Pancreas (tissue), 10 donors: ENCODE data around the gene CMKLR1. TPM values are rescaled to one million over a fixed set of nuclear protein-coding genes. Genes with fewer than 3 reads are reported as not detected.

ENCODE experiments used
- ATAC-seq, 4 donors: fragments of 200-7000 bp; cut with Tn5 transposase; one replicate each; pipeline versions ENCODE4 v1.8.0 to v1.9.1; 2020; ENCODE audit warnings: mild to moderate bottlenecking in 4 of 4, moderate library complexity in 4 of 4
- DNase-seq, 6 donors: peaks; one replicate each; pipeline ENCODE4 v3.0.0-alpha.2; 2020
- FAIRE-seq: peaks from 2 replicates; lab custom pipeline; 2012; peaks lifted over from hg19 to GRCh38; lab: Jason Lieb, UNC
- H3K27ac ChIP-seq, 4 donors: fragments of 200-600 bp; sonication (generic); 1 replicate in 3 of 4; 2 replicates in 1 of 4; pipeline versions ENCODE4 v1.5.0 to v1.8.0; 2020
- H3K27me3 ChIP-seq, 4 donors: fragments of 200-600 bp; one replicate each; pipeline ENCODE4 v1.8.0; 2021
- H3K36me3 ChIP-seq, 3 donors: fragments of 200-600 bp; sonication (generic) in 1 of 3; one replicate each; pipeline versions ENCODE4 v1.5.0 to v1.8.0; 2020 to 2021
- H3K4me1 ChIP-seq, 3 donors: fragments of 200-600 bp; one replicate each; pipeline ENCODE4 v1.8.0; 2021
- H3K4me3 ChIP-seq, 4 donors: fragments of 200-600 bp; sonication (generic) in 2 of 4; one replicate each; pipeline versions ENCODE4 v1.5.0 to v1.8.0; 2020 to 2021
- H3K9me3 ChIP-seq, 4 donors: fragments of 200-600 bp; one replicate each; pipeline ENCODE4 v1.8.0; 2021
- WGBS, 2 donors: extraction: QIAGEN DNeasy Blood & Tissue Kit; methylation state at CpG; one replicate each; pipeline ENCODE4 v1.1.7; 2013; 5-methylcytosine and 5-hydroxymethylcytosine counted together
- intact Hi-C, 3 donors: fragments of 100-400 bp; cut with DNase I; formaldehyde crosslinking; loops; one replicate each; pipeline versions ENCODE4 v1.11.1 to v1.14.2; 2022
- polyA plus RNA-seq, 2 donors: library from polyadenylated mRNA; stranded (reverse); fragments of 200-250 nt; gene quantifications; one replicate each; pipeline ENCODE4 v1.2.3, GENCODE V29; 2013
- total RNA-seq, 6 donors: library from RNA; stranded (reverse); fragmentation: NEBNext Ultra II Directional in 4 of 6; extraction: Animal tissue kit (Norgen Biotek cat#: 25700) in 4 of 6; gene quantifications; one replicate each; pipeline versions ENCODE4 v1.2.1 to v1.2.4, GENCODE V29; 2021 to 2023
- TF ChIP-seq, protein P1 (sequence below), 4 donors: fragments of 200-600 bp; sonication (generic) in 3 of 4; IDR thresholded peaks; one replicate each; pipeline versions ENCODE4 v1.5.0 to v1.8.0; 2021; ENCODE audit warnings: antibody characterized with exemption in 4 of 4
- donor health status: healthy with polysubstance abuse.
- donor health status: DM: no; HTN: no; CAD: no; lungs with moderate emphysema.
- donor health status: DM: no; HTN: no; CAD: no.
- donor health status: control.
- donor health status: control.
- donor health status: Bipolar disorder and iron deficiency.
- donor health status: DM: yes; HTN: yes; CAD: no.
- donor health status: DM: no; HTN: no; CAD: no.
- donor health status: DM: no; HTN: no; CAD: no.
- donor health status: DM: yes; HTN: yes; CAD: no.

Gene CMKLR1
- total and polyA plus RNA-seq, 8 donors, result 0.95 to 7.4 (median 1.4) TPM

- no peak for DNase-seq
- no peaks in the 10 kb centered on the region for H3K27me3 ChIP-seq
- ATAC-seq, result no peak
- no peaks in the 10 kb centered on the region for H3K9me3 ChIP-seq
- WGBS, 2 donors, result 60 to 69% methylated on average over 7 of the region's 7 CpGs
- intact Hi-C loops, result no loop called here
- peak overlapping the region; percentile 10 to 62 (median 42) for H3K27ac ChIP-seq
- H3K36me3 ChIP-seq, result no peaks in the 10 kb centered on the region
- H3K4me1 ChIP-seq, result peaks cover 0 to 10% (median 0%) of the 10 kb centered on the region in 3 donors
- TF ChIP-seq, protein P1, sequence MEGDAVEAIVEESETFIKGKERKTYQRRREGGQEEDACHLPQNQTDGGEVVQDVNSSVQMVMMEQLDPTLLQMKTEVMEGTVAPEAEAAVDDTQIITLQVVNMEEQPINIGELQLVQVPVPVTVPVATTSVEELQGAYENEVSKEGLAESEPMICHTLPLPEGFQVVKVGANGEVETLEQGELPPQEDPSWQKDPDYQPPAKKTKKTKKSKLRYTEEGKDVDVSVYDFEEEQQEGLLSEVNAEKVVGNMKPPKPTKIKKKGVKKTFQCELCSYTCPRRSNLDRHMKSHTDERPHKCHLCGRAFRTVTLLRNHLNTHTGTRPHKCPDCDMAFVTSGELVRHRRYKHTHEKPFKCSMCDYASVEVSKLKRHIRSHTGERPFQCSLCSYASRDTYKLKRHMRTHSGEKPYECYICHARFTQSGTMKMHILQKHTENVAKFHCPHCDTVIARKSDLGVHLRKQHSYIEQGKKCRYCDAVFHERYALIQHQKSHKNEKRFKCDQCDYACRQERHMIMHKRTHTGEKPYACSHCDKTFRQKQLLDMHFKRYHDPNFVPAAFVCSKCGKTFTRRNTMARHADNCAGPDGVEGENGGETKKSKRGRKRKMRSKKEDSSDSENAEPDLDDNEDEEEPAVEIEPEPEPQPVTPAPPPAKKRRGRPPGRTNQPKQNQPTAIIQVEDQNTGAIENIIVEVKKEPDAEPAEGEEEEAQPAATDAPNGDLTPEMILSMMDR (IDR thresholded peaks at IDR 0.05), result no peak
- no peak for FAIRE-seq
- no peak overlapping the region for H3K4me3 ChIP-seq
These were observed 26.9 kb downstream of the CMKLR1 start for GRCh38 chr12:108312073-108312659.

- no peaks in the 10 kb centered on the region for H3K9me3 ChIP-seq
- no peak overlapping the region for H3K4me3 ChIP-seq
- ATAC-seq, result no peak
- DNase-seq, result no peak
- FAIRE-seq, result no peak
- H3K27ac ChIP-seq, result no peak overlapping the region
- no peaks in the 10 kb centered on the region for H3K36me3 ChIP-seq
- no peaks in the 10 kb centered on the region for H3K27me3 ChIP-seq
- peaks cover 0 to 10% (median 0%) of the 10 kb centered on the region in 3 donors for H3K4me1 ChIP-seq
- WGBS, 2 donors, result 70 to 82% methylated on average over 4 of the region's 4 CpGs
- TF ChIP-seq, protein P1 (IDR thresholded peaks at IDR 0.05), result no peak
- intact Hi-C loops, result no loop called here
These were observed 27.5 kb downstream of the CMKLR1 start for GRCh38 chr12:108311605-108312004.

DNA sequence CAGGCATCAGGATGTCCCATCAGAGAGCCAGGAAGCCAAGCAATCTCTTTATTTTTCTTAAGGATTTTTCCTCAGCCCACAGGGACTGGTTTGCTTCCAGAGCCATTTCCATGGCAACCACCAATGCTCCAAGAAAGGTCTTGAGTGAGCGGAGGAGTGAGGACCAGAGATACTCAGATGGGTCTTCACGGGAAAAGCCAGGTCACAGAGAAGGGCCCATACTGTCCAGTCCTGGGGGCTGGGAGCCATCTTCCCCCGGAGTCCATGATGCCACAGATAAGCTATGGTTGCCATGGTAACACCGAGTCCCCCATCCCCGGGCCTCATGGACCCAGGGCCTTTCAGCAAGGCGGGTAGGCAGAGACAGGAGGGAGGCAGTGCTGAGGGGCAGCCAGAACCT is 28.6 kb downstream of the CMKLR1 start:
- no peaks in the 10 kb centered on the region for H3K36me3 ChIP-seq
- H3K27ac ChIP-seq, result no peak overlapping the region
- TF ChIP-seq, protein P1 (IDR thresholded peaks at IDR 0.05), result no peak
- peaks cover 0 to 10% (median 0%) of the 10 kb centered on the region in 3 donors for H3K4me1 ChIP-seq
- no peaks in the 10 kb centered on the region for H3K9me3 ChIP-seq
- H3K27me3 ChIP-seq, result no peaks in the 10 kb centered on the region
- ATAC-seq (no peak), DNase-seq (no peak), FAIRE-seq (no peak)
- 48 to 53% methylated on average over 6 of the region's 6 CpGs for WGBS, 2 donors
- no peak overlapping the region for H3K4me3 ChIP-seq
- intact Hi-C loops, result no loop called here

GRCh38 chr12:108309674-108310312 is 29.3 kb downstream of the CMKLR1 start:
- Histone ChIP-seq H3K36me3 (no peaks in the 10 kb centered on the region), H3K4me1 (peaks cover 0 to 13% (median 0%) of the 10 kb centered on the region in 3 donors), H3K27me3 (no peaks in the 10 kb centered on the region), H3K4me3 (no peak overlapping the region), H3K9me3 (no peaks in the 10 kb centered on the region), H3K27ac (no peak overlapping the region)
- ATAC-seq (no peak), FAIRE-seq (no peak), DNase-seq (no peak)
- intact Hi-C loops, result no loop called here
- TF ChIP-seq, protein P1 (IDR thresholded peaks at IDR 0.05), result no peak
- WGBS, 2 donors, result 54 to 77% methylated on average over 2 of the region's 2 CpGs
